ENCODE measurements around the gene MTUS2.

Gene MTUS2

DNA sequence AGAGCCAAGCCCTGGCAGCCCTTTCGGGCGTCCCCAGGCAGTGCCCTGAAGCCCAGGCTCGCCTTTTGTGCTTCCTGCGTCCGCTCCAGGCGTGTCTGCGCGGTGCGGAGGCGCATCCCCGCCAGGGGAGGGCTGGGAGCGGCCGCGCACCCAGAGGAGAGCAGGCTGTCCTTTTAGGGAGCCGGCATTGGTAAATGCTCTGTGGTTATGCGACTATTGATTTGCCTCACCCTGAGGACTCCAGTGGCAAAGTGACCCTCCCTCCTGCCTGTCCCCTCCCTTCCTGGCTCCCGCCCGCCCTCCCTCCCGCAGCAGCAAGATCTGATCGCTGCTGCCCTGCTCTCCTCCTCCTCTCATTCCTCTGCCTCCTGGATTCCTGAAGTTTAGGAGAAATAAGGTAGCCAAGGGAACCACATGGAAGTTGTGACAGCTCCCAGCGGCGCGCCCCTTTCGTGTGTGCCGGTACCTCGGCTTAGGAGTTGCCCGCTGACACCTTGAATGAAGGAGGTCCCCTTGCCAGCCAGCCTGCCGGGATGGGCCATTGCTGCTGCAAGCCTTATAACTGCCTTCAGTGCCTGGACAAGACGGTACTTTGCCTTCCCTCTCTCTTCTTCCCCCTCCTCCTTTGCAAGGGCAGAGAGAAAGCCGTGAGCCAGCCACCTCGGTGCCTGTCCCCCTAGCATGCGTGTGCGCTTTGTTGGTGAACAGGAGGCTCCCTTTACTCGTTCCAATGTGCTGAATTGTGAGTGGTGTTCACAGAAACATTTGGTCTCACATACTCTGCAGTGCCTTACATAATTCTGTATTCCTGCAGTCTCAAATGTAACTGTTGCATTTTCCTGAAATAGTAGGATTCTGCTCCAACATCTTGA, 608.4 kb downstream of the MTUS2 start:
- DNase-seq = peak; percentile 28

DNA sequence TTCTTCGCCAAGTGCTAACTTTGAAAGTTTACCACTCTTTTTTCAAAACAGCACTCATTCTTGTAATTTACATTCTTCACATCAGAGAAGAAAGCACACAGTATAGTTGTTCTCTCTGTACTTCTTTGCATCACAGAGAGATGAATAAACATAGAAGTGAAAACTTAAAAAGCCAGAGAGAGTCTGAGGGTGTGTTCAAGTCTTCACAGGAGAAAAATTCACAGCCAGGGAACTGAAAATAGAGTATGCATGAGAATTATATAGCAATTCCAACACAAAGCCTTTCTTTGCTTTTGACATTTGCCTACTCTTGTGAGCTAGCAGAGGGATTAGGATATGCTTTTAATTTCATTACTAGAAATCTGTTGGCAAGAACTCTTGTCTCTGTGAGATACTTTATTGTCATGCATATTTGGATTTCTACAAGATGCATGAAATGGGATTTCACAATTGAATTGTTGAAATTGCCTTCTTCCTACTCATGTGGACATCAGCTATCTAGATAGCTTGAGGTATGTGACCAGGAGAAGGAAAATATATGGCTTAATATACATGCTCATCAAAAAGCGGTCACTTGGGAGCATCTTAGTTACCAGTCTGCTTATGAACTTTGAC, 609.3 kb downstream of the MTUS2 start:
- peak; percentile 22 for DNase-seq

DNA sequence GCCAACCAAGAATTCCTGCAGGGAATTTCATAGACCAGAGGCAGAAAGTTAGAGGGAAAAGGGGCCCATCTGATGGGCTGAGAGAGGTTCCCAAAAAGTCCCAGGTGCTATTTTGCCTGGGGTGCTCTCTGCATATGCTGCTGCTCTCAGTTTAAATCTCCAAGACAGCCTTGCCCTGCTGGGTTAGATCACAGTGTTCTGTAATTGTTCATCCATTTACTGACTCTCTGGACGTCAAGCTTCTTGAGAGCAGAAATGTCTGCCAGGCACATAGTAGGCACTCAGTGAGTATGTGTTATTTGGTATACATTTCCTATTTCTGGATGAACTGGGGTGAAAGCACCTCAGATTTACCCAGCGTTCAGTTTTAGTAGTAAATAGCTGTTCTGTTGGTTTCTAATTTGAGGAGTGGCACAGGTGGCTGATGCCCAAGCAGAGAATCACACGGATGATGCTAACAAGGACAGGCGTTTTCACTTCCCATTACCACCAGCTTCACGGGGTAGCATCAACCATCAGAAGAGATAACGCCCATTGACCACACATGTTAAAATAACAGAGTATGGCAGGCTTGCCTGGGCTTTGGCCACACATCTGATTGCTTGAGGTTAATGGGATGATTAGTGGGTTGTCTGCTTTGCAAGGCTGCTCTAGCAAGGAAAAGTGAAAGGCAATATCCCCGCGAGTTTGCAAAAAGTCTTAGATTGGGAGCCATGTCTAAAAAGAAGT, 614.2 kb downstream of the MTUS2 start:
- DNase-seq = no peak

DNA sequence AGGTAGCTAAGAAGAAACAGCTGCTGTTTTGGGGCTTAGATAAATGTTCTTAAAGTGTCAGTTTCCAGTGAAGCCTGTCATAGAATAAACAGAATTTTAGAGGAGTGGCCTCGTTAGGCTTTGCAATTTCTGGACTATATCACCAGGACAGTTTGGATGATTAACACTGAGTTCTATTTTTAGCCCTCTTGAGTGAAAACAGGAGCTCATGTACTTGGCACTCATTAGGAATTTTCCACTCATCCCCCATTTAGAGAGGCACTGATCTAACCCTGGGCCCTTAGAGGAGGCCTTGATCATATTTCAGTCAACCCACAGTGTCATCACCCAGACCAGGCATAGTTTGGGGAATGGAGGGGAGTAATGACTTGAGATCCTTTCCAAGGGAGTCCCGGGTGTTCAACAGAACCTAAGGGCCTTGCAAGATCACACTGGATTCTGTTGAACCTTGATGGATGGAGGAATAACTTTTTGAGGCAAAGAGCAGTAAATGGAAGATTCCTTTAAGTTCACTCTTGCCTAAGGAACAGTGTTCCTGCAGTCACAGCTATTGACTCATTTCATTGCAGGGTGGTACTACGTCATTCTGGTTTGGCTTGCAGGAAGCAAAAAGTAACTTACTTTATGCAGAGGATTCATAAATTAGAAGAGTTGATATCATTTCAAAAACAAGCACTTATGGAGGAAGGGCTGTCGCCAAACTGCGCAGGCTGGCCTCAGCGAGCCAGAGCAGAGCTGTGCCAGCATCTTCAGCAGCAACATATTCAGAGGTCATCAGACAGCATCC, 615.2 kb downstream of the MTUS2 start:
- DNase-seq = peak; percentile 96

DNA sequence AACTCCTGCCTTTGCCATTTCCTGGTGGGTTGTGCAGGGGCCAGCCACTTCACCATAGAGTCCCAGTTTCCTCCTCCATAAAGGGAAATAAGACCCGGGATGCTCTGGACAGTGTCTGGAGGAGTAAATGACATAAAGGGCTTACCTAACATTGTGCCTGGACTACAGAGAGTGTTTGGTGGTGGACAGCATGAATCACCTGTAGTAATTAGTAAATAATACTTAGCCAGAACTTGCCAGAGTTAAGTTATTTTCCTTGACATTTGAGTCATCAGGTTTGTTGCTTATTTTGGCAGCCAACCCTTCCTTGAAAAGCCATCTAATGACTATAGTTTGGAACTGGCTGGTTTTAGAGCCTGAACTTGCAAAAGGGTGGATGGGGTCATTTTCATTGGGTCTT, 616.2 kb downstream of the MTUS2 start:
- DNase-seq = peak; percentile 82

DNA sequence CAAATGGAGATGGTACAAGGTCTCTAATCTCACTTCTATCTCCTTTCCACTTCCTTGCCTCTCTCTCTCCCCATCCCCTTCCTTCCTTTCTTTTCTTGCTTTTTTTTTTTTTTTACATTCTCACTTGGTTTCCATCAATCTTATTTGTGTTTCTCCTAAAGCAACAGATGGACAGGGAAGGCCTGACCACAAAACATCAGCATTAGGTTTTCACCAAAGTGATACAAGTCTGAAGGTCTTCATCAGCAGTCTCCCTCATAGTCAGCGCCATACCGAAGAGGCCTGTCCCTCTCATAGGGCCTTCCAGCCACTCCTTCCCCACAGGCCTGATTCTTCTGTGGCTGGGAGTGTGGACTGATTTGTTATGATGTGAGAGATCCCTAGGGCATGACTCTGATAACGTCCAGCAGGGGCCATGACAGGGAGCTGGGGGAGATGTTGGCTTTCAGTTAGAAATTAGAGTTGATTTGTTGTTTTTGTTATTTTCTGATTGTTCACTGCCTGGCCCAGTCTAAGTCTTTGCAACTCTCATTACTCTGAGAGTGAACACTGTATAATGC, 616.7 kb downstream of the MTUS2 start:
- DNase-seq = no peak

DNA sequence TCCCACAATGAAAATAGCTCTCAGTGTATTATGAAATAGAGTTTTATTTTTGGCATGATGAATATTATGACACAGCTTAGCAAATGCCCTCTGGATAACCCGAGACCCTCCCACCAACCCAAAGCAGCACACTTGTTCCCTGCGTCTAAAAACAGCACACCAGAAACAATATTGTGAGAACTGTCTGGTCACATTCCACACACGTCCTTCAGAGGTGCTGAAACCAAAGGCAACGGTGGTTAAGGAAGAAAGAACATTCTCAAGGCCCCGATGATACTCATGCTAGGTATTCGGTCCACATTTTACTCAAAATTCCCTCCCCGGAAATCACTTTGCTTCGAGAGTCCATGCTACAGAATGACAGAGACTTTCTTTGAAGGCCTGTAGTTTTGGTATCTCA, 618.6 kb downstream of the MTUS2 start:
- DNase-seq = no peak

DNA sequence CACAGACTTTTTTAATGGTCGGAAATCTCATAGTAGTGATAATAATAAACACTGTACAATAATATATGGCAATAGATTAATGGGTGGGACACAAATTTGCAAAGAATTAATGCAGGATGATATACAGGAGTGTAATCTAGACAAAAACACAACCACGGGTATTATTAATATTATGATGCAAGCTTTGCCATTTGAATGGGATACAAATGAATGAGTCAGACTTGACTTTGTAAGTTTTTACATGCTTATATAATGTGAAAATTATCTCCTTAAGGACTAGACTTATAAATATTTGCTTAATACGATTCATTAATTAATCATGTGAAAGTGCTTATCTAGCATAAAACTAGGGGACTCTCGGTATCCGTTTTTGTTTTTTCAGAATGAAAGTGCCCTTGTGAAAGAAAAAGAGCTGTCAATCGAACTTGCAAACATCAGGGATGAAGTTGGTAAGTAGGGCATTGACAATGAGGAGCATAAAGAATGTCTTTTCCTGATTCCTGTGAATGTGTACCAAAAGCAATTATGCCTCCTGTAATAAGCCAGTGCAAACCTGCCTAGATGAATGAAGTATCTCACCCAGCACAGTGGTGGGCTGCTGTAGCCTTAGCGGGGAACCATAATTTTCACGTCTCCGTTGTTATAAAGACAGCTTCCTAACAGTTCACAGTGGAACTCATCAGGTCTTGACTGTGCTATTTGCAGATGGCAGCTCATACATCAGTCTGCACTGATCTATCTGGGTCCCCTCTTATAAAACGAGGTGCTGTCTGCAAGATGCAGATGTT, 619.7 kb downstream of the MTUS2 start:
- peak; percentile 19 for DNase-seq

DNA sequence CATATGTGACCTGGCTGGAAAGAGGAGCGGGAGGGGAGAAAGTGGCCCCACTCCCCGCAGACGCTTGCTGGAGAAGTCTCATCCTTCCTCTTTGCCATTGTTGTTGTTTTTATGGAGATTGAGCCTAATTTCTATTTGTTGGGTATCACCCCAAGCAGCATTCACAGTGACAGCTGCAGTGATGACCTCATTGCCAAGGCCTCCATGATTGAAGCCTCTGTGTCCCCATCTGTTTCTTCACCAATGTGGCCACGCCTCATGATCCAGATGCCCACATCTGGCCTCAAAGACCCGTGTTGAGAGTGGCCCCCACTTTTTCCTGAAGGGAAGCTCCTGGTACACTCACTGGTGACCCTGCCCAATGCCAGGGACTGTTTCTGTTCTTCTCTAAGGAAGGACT, 621.2 kb downstream of the MTUS2 start:
- no peak for DNase-seq

DNA sequence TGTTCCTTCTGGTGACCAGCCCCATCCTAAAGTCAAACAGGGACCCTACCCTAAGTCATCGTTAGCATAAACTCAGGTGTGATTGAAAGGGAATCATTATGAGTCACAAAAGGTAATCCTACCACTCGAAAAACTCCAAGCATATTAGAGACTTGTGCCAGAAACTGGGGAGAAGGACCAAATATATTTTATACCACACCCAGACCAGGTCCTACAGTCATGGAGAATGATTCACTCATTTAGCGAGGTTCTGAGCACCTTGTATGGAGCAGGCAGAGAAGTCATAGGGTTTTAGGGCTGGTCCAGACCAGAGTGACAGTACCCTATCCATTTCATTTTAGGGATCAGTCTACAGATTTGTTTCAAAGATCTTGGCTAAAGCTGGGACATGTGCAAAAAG, 625.9 kb downstream of the MTUS2 start:
- DNase-seq = no peak

DNA sequence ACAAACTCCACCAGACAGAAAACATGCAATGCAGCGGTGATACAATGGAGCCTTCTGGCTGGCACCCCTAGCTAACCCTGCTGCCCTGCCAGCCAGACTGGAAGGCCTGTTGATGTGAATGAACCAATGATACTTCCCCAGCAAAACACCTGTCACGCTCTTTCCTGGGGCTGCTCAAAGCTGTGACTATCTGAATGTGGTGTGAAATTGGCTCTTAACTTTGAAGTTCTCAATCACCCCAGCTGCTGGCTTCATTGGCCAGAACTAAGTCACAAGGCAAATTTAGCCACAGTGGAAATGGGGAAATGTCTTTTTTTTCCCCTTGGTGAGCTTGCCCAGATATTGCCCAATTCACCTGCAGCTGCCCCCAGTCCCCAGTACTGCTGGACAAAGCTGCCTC, 628.0 kb downstream of the MTUS2 start:
- no peak for DNase-seq

DNA sequence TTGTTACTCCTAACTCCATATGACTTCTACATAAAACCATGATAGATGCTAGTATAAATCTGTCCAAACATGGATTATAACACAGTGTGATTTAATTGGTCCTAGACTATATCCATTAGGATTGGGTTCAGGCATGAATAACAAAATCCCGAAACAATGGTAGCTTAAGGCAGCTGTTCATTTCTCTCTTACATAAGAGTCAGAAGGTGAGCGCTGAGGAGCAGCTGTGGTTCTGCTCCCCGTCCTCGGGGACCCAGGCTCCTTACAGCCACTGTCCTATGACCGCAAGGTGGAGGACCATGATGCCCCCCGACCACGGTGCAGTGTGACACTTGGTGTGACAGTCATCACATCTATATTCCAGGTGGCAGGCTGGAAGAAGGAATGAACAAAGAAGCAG, 629.6 kb downstream of the MTUS2 start:
- DNase-seq = no peak

DNA sequence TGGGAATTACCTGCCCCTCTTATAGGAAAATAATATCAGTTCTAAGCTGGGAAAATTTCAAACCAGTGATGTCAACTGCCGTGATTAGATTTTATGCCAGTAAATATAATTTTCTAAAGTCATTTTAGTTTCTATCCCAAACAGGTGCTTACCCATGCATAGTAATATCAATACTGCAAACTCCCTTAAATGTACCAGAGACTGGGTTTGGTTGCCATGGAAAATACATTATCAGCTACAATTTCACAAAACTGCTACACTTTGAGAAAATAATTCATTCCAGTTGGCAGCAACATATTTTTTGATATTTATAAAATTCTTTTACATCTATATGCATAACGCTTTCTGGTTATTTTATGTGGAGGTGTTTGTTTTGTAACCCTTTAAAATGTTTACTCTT, 631.8 kb downstream of the MTUS2 start:
- DNase-seq = no peak

DNA sequence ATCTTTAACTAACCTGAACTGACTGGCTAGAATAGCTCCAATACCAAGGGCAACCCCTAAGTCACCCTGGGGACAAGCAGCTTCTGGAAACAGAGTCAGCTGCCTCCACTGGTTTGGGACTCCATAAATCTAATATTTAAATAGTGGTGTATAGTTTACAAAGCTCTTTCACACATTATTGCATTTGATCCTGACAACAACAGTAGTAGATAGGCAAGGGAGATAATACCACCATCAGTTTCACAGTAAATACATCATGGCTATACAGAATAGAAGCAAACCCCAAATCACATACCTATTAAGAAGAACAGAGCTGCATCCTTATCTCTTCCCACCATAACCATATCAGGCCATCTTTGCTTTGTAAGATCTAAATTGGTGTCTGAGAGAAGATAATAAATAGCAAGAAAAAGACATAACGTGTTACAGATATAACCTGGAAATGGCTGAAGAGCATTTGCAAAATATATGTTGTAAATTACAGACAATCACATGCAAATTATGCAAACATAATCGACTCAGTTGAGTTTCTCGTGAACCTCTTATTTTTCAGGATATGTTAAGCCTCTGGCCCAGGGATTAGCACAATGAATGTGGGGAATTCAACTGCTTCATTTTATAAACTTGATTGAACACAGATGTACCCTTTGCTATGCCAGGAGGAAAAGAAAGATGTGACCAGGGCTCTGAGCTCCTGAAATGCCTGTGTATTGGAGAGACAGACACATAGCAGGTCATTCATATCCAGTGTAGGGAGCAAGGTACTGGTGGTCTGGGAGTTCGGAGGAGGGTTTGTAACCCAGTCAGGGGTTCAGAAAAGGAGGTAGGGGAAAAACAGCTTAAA, 632.9 kb downstream of the MTUS2 start:
- no peak for DNase-seq

DNA sequence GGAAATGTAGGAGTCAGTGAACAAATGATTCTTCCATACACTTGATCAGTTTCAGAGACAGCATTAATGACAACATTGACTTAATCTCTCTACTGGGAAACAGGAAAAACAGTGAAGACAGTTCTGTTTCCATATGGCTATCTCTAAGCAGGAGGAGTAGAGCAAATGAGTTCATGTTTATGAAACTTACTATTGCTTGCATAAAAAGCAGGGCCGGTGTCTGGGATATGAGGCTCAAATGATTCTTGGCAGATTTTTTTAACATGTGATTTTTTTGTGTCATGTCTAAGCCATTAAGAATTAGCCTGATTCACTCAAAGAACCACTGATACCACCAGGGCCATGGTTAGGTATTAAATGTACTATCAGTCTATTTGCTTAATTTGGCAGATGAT, 633.5 kb downstream of the MTUS2 start:
- no peak for DNase-seq

DNA sequence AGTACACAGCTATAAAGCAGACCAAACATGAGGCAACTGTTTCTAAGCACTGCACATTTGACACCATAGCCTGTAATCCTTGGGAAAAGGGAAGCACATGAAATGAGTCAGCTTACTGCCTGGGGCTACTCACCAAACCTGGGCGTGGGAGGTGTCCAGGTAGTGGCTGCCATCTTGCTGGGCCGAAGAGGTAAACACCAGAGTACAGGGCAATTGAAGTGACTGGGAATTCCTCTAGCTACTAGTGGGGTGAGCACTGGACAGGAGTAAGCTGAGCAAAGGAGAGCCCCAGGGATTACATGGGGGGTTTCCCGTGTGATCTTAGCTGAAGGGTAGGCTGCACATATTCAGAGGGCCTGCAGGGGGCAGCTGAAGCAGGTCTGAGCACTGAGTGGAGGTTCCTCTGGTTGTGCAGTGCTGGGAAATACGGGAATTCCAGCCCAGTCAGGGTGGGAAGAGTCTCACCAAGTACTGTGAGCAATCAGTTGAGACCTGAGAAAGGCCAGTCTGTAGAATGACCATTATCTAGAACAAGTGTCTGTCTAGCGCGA, 634.9 kb downstream of the MTUS2 start:
- DNase-seq = peak; percentile 49

DNA sequence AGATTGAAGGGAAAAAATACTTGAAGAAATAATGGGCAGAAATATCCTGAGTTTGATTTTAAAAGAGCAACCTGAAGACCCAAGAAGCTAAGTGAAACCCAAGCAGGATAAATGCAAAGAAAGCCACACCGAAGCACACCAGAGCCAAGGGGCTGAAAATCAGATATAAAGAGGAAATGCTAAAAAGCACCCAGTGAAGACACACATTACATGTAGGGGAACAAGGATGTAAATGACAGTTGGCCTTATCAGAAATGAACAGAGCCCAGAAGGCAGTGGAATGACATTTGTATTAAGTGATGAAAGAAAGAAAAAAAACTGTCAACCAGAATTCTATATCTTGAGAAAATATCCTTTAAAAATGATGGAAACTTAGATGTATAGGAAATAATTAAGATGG, 636.3 kb downstream of the MTUS2 start:
- DNase-seq = no peak

DNA sequence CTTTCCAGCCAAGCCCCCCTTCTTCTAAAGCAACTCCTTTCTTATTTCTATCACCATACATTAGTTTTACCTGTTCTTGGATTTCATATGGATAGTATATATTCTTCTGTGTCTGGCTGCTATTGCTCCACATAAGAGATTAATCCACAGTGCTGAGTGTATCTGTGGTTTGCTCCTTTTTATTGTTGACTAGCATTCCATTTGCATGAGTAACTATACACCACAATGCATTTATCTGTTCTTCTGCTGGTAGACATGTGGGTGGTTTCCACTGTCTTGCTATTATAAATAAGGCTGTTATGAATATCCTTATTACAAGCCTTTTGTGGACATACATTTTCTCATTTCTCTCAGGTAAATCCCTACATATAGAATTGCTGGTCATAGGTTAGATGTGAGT, 637.2 kb downstream of the MTUS2 start:
- DNase-seq = peak; percentile 83

DNA sequence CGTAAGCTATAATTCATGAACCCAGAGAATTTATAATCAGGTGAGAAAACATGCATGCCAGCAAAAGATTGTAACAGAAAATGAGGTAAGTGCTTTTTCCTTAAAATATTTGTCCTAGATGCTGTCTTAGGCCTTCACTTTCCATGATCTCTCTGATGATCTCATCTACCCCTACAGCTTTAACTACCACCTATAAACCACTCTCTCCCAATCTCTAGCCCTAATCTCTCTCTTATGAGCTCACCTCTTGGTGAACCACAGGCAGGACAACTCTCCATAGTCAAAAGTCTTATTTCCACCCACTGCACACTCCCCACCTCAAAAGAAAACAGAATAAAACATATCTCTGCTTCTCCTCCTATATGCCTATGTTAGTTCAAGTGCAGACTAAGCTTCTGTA, 638.3 kb downstream of the MTUS2 start:
- no peak for DNase-seq

DNA sequence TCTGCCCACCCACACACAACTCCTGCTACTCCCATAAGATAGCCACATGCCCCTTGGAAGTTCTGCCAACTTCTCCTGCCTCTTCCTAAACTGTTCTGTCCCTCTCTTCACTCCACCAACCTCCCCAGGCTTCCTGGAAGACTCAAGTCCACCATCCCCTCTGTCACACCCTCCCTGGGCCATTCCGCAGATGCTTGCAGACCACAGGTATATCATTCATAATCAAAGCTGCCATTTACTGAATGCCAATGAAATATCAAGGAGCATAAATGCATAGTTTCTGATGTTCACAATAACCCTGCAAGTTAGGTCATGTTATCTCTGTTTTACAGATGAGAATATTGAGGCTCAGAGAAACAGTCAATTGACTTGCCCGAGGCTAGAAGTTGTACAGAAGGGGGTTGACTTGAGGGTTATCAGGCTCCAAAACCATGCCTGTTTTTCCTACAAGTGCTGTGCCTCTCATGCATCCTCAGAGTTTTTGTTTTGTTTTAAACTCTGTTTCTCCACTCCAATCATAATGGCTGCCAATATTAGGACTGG, 639.7 kb downstream of the MTUS2 start:
- no peak for DNase-seq

Measured in HCEC 1CT (cell line).